NCI-H446 (cell line): Measurements from ENCODE around the gene TRPV6.
A peak's percentile ranks its signal among the peaks of the same experiment; 100 is the strongest.

Experiments used
- DNase-seq, 2 experiments: peaks; one replicate each; lab custom pipeline; 2025; lab: John Stamatoyannopoulos, UW

The TRPV6 gene

GRCh38 chr7:142853739-142854371 is 31.7 kb downstream of the TRPV6 start:
- peak in 1 of 2 experiments; percentile 27 for DNase-seq

- no peak for DNase-seq
These were observed 33.6 kb downstream of the TRPV6 start for GRCh38 chr7:142851919-142852318.

GRCh38 chr7:142851269-142851668 is 34.3 kb downstream of the TRPV6 start:
- DNase-seq: no peak

GRCh38 chr7:142847353-142847752 is 38.2 kb downstream of the TRPV6 start:
- DNase-seq: no peak

GRCh38 chr7:142842251-142842766 is 43.2 kb downstream of the TRPV6 start:
- DNase-seq: no peak

- DNase-seq: no peak
These were observed 46.9 kb downstream of the TRPV6 start for GRCh38 chr7:142838461-142839213.

GRCh38 chr7:142836426-142836825 is 49.1 kb downstream of the TRPV6 start:
- DNase-seq: no peak

- no peak for DNase-seq
These were observed 50.1 kb downstream of the TRPV6 start for GRCh38 chr7:142835487-142835886.

- DNase-seq: no peak
These were observed 52.1 kb downstream of the TRPV6 start for GRCh38 chr7:142833174-142834048.

- DNase-seq: no peak
These were observed 53.1 kb downstream of the TRPV6 start for GRCh38 chr7:142832417-142832816.

GRCh38 chr7:142827951-142828500 is 57.5 kb downstream of the TRPV6 start:
- no peak for DNase-seq

GRCh38 chr7:142822714-142823113 is 62.8 kb downstream of the TRPV6 start:
- DNase-seq: no peak
